HG03342 (cell line): ENCODE measurements around the gene BCL2L2.
"Not testable (repeated sequence)": the region's sequence is repeated elsewhere in the genome, so short reads cannot be mapped to it uniquely, and the experiment has no call there.

ENCODE experiments used
- ATAC-seq: cut with Tn5 transposase; IDR thresholded peaks from one replicate; pipeline ENCODE4 v1.9.1; 2021; ENCODE audit warnings: mild to moderate bottlenecking, moderate library complexity; ENCODE audit not compliant: unreplicated experiment

Gene BCL2L2

DNA sequence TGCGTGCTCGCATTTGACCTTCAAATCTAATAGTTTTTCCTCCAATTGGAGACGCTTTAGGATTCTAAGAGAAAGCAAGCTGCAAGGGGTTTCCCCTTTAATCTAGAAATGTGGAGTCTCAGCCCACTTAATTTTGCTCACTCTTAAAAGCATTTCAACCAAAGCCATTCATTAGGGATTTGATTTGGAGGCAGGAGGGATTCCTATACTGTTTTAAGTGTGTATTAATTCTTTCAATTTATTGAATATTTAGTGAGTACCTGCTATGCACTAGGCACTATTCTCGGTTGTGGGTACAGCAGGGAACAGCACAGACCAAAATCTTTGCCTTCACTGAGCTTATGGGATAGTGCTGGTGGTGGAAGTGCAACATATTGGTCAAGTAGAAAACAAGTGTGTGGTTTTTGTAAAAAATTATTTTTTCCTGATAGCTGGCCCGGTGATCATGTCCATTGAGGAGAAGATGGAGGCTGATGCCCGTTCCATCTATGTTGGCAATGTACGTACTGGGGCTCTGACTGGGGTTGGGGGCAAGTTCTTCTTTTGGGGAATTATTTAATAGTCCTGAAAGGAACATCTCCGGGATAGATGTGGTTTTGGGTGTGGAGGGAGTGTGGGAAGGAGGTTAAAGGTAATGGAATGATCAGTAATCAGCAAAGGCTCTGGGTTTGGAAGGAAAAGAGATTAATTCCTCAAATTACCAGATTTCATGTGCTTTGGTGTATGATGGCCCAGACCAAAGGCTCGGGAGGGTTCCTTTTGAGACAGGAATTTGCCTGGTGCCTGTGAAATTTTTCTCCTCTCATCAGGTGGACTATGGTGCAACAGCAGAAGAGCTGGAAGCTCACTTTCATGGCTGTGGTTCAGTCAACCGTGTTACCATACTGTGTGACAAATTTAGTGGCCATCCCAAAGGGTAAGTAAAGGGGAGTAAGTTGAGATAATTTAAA is 16.2 kb downstream of the BCL2L2 start:
- ATAC-seq, result no peak

- ATAC-seq, result no peak
These were observed 17.3 kb downstream of the BCL2L2 start for GRCh38 chr14:23323838-23324454.

DNA sequence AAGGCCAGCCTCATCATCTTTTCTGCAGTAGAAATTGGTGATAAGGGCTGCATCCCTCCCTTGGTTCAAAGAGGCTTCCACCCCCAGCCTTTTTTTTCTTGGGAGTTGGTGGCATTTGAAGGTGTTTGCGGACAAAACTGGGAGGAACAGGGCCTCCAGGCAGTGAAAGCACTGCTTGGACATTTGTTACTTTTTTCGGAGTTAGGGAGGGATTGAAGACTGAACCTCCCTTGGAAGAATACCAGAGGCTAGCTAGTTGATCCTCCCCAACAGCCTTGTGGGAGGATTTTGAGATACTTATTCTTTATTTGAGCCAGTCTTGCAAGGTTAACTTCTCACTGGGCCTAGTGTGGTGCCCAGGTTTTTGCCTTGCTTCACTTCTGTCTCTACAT is 17.8 kb downstream of the BCL2L2 start:
- ATAC-seq, result no peak

DNA sequence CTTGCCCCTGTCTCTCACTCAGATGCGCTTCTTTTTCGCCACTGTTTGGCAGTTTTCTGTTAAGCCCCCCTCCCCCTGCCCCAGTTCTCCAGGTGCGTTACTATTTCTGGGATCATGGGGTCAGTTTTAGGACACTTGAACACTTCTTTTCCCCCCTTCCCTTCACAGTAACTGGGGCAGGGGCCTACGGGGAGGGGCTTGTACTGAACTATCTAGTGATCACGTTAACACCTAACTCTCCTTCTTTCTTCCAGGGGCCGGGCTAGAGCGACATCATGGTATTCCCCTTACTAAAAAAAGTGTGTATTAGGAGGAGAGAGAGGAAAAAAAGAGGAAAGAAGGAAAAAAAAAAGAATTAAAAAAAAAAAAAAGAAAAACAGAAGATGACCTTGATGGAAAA is 18.4 kb downstream of the BCL2L2 start:
- no peak for ATAC-seq

DNA sequence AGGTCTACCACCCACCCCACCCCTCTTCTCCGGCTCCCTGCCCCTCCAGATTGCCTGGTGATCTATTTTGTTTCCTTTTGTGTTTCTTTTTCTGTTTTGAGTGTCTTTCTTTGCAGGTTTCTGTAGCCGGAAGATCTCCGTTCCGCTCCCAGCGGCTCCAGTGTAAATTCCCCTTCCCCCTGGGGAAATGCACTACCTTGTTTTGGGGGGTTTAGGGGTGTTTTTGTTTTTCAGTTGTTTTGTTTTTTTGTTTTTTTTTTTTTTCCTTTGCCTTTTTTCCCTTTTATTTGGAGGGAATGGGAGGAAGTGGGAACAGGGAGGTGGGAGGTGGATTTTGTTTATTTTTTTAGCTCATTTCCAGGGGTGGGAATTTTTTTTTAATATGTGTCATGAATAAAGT is 19.1 kb downstream of the BCL2L2 start:
- not testable (repeated sequence) for ATAC-seq

GRCh38 chr14:23326491-23327332 is 20.1 kb downstream of the BCL2L2 start:
- ATAC-seq, result no peak

- ATAC-seq, result no peak
These were observed 21.5 kb downstream of the BCL2L2 start for GRCh38 chr14:23327947-23328744.

- ATAC-seq, result no peak
These were observed 29.0 kb downstream of the BCL2L2 start for GRCh38 chr14:23335623-23336022.

- no peak for ATAC-seq
These were observed 33.1 kb downstream of the BCL2L2 start for GRCh38 chr14:23339506-23340268.

DNA sequence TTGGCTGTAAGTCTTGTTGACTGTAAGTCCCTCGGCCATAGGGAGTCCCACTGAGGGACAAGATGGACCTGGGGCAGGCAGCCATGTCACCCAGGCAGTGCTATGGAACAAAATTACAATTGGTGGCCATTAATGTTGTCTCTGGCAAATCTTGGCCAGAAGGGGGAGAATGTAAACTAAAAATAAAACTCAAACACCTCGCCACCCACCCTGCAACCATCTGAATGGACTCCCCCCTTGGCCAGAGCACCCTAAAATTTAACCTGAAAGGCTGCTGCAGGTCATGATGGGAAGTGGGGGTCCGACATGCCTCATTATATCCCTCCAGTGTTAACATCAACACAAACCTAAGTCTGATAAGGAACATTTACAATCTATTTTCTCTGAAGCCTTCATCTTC is 37.8 kb downstream of the BCL2L2 start:
- ATAC-seq, result no peak

GRCh38 chr14:23345987-23346692 is 39.5 kb downstream of the BCL2L2 start:
- no peak for ATAC-seq

- ATAC-seq, result no peak
These were observed 40.2 kb downstream of the BCL2L2 start for GRCh38 chr14:23346693-23347405.

DNA sequence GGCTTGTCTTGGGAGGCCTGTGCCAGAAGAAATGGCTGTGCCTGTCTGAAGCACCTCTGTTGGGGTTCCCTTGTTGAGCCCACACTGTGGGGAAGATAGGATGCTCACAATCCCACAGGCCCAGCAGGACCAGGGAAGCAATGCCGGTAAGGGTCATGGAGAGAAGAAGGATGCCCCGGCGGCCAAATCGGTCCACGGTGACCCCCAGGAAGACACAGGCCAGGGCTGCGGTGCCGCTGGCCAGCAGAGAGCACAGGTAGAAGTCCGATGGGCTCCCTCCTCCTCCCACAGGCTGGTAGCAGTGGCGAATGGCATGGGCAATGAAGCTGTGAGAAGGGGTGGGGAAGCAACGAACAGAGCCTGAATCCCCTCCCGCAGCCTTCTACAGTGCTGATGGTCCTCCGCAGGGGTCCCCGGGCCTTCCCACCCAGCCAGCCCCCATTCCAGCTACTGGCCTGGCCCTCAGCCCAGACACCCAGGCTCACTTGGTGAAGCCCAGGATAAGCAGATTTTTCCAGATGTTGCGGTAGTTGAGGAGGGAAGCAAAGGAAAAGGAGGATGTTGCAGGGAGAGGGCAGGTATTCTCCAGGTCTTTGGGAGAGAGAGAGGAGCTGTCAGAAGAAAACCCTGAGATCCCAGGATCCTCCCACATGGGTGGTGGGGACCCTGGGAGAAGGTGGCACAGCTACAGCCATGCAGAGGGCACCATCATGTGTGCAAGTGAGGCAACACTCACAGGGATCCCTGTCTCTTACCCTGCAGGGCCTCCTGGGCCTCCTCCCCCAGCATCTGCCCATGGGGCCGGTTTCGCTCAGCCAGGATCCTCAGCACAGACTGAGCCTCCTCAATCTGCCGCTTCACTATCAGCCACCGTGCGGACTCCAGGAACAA is 41.0 kb downstream of the BCL2L2 start:
- no peak for ATAC-seq

GRCh38 chr14:23348297-23348655 is 41.6 kb downstream of the BCL2L2 start:
- no peak for ATAC-seq

GRCh38 chr14:23349156-23349845 is 42.7 kb downstream of the BCL2L2 start:
- no peak for ATAC-seq

DNA sequence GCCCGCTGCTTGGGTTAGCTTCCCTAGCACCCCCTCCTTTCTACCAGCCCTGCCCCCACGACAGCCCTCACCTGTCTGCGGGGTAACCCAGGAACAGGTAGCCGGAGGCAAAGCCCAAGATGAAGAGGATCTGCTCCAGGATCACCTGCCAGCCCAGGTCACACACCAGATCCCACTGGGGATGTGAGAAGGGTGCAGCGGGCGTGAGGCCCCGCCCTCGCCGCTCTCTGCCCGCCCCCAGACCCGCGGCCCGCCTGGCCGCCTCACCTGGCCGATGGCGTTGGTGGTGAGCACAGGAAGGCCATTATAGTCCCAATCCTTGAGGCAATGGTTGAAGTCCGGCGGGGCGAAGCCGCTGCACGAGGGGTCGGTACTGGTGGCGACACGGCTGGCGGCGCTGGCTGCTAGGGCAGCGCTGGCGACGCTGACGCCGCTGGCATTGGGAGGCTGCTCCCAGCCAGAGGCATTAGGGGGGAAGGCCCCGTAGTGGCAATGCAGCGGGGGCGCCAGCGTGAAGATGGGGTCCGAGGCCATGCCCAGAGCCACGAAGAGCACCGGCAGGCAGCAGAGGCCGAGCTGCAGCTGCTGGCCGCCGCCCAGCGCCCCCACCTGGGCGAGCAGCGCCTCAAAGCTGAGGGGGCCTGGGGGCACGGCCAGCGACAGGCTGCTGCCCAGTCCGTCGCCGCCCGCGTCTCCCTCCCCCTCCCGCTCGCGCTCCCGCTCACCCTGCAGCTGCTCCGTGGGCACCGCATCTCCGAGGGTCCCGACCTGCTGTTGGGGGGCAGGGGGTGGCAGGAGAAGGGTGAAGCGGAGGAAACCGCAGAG is 45.3 kb downstream of the BCL2L2 start:
- no peak for ATAC-seq
